PC-9 (cell line): ENCODE data around the gene ZNHIT2.

ENCODE experiments used
- EZH2 ChIP-seq: fragments of 200-600 bp; sonication (generic); IDR thresholded peaks from 2 replicates; pipeline ENCODE4 v1.8.0; 2017; ENCODE audit warnings: antibody characterized with exemption, low read depth
- TF ChIP-seq, protein P1 (sequence below): fragments of 200-600 bp; sonication (generic); conservative IDR thresholded peaks from 2 replicates; pipeline ENCODE4 v1.6.1; 2017; ENCODE audit warnings: mixed run types, antibody characterized with exemption, mild to moderate bottlenecking, moderate library complexity

DNA sequence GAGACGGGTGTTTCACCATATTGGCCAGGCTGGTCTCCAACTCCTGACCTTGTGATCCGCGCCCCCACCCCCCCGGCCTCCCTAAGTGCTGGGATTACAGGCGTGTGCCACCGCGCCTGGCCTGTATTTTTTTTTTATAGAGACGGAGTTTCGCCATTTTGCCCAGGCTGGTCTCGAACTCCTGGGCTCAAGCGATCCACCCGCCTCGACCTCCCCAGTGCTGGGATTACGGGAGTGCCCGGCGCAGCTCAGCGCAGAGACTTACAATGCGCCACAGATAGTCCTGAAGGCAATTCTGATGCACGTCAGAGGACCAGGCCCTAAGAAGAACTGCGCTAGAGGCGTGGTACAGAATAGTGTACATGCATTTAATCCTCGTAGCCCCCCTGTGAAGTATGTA, 22.1 kb downstream of the ZNHIT2 start:
- TF ChIP-seq, protein P1, sequence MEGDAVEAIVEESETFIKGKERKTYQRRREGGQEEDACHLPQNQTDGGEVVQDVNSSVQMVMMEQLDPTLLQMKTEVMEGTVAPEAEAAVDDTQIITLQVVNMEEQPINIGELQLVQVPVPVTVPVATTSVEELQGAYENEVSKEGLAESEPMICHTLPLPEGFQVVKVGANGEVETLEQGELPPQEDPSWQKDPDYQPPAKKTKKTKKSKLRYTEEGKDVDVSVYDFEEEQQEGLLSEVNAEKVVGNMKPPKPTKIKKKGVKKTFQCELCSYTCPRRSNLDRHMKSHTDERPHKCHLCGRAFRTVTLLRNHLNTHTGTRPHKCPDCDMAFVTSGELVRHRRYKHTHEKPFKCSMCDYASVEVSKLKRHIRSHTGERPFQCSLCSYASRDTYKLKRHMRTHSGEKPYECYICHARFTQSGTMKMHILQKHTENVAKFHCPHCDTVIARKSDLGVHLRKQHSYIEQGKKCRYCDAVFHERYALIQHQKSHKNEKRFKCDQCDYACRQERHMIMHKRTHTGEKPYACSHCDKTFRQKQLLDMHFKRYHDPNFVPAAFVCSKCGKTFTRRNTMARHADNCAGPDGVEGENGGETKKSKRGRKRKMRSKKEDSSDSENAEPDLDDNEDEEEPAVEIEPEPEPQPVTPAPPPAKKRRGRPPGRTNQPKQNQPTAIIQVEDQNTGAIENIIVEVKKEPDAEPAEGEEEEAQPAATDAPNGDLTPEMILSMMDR = no peak
- TF ChIP-seq EZH2 = no peak
